AG09319 (cell line): ENCODE data around the gene TSHZ3.

Experiments
- DNase-seq: peaks from one replicate; pipeline ENCODE4 v3.0.0-alpha.2; 2010; ENCODE audit warnings: low read depth; ENCODE audit errors: extremely low read depth
- TF ChIP-seq, protein P1 (sequence below): IDR thresholded peaks from 2 replicates; pipeline ENCODE4 v1.5.1; 2011; ENCODE audit warnings: low read depth, mild to moderate bottlenecking, inconsistent platforms, low read length, moderate library complexity

TSHZ3 gene

DNA sequence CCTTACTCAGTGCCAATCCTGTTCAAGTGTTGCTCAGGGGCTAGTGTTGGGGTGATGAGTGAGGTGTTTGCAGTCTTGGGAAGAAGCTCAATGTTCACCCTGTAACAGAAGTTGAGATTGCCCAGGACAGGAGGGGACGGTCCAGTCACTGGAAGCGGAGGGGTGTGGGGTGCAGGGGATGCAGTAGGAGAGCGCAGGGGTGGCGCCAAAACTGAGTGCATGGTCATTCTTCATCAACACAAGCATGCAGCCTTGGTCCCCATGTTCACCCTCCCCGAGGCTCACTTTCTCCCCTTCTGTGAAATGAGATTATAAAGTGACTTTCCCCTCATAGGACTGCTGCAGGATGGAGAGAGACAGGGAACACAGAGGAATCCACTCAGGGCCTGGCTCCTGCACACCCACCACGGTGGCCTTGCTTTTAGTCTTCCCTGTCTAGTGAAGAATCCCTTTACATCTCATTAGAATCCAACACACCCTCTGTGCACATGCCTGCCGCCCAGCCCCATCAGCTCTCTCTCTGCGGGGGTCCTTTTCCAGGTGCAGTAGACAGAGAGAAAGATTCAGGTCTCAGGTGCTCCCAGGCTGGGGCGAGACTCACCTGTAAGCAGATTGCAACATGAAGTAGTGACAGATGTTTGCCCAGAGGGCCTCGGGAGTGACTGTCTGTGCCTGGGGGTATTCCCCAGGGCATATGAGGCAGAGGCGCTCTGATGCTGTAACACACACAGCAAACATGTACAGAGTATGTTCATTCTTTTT is 93.2 kb downstream of the TSHZ3 start:
- no peak for DNase-seq
- TF ChIP-seq, protein P1, sequence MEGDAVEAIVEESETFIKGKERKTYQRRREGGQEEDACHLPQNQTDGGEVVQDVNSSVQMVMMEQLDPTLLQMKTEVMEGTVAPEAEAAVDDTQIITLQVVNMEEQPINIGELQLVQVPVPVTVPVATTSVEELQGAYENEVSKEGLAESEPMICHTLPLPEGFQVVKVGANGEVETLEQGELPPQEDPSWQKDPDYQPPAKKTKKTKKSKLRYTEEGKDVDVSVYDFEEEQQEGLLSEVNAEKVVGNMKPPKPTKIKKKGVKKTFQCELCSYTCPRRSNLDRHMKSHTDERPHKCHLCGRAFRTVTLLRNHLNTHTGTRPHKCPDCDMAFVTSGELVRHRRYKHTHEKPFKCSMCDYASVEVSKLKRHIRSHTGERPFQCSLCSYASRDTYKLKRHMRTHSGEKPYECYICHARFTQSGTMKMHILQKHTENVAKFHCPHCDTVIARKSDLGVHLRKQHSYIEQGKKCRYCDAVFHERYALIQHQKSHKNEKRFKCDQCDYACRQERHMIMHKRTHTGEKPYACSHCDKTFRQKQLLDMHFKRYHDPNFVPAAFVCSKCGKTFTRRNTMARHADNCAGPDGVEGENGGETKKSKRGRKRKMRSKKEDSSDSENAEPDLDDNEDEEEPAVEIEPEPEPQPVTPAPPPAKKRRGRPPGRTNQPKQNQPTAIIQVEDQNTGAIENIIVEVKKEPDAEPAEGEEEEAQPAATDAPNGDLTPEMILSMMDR, result no peak

DNA sequence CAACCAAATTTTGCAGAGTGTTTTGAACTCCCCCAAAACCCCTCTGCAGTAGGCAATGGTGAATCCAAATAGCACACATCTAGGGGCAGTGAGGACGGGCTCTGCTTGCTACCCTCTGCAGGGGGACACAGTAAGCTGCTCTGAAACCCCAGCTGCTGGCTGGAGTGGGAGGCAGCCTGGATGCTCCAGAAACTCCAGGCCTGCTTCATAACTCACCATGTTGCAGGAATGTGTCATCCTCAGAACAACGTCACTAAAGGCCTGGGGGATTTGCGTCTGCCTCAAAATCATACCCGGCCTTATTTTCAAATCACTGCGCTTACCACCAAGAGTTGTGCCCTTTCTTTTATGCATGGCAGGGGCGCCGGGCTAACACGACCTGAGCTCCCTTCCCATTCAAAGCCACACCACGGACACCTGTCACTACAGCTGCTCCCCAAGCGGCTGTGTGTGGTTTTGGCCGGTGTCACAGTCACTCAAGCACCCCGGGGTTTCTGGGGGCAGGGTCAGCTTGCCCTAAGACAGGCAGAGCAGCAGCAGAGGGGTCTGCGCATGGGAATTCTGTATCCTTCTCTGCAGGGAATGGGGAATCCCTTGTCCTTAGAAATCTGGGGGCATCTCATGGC is 93.9 kb downstream of the TSHZ3 start:
- DNase-seq, result no peak
- TF ChIP-seq, protein P1, result no peak

DNA sequence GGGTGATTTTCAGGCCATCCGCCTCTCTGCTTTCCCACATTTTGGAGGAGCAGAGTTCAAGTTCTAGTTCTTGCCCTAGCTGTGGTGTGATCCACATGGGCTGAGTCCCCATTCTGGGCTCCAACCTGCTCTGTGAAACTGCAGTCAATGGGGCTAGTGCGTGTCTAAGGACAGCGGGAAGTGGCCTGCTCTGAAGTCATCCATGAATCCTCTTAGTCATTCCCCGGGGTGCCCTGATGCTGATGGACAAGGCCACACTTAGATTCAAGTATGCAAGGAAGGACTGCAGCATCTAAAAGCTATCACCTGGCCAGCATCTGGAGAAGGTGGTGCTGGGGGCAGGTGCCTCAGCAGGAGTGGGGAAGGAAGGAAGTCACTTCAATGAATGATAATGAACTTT is 94.6 kb downstream of the TSHZ3 start:
- no peak for DNase-seq
- TF ChIP-seq, protein P1, result no peak

DNA sequence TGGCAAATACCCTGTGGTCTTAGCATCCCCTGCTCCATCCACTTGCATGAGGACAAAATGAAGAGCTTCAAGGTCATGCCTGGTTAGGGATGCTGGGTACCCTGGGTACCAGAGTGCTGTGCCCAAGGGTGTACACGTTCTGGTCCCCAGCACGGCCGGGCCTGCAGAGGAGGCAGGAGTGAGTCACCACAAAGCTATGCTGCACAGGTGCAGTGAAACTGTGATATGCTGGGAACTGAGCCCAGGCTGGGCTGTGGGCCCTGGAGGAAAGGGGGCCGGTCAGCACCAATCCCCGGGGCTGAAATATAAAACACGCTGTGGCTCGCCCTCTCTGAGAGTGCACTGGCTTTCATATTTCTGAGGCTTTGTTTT is 95.1 kb downstream of the TSHZ3 start:
- no peak for DNase-seq
- TF ChIP-seq, protein P1, result no peak

DNA sequence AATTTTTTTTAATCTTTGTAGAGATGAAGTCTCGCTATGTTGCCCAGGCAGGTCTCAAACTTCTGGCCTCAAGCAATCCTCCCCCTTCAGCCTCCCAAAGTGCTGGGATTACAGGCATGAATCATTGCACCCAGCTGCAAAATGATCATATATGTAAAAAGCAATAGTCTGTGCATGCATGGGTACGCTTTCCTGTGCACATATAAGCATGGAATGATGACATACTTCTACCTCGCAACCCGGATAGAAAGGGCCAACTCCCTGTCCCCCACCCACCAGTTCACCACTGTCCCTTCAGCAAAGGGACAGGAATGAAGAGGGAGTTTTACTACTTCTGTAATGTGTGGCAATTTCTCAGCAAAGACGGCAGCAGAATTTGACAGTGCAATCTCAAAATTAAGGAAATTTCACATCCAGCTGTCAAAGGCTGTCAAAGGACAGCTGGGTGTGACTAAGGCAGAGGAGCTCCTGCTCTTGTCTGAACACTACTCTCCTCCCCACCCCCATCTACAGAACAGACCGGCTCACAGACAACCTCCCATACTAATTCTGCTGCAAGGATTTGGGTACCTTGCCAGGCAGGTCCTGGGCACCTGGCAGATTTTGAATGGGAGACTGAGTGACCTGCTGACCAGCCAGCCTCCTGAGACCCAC is 95.6 kb downstream of the TSHZ3 start:
- no peak for DNase-seq
- TF ChIP-seq, protein P1, result no peak

DNA sequence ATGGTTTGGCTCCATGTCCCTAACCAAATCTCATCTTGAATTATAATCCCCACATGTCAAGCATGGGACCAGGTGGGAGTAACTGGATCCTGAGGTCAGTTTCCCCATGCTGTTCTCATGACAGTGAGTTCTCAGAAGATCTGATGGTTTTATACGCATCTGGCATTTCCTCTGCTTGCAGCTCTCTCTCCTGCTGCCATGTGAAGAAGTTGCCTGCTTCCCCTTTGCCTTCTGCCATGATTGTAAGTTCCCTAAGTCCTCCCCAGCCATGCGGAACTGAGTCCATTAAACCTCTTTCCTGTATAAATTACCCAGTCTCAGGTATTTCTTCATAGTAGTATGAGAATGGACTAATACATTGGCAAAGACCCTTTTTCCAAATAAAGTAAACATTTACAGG is 96.8 kb downstream of the TSHZ3 start:
- TF ChIP-seq, protein P1, result no peak
- DNase-seq, result no peak

DNA sequence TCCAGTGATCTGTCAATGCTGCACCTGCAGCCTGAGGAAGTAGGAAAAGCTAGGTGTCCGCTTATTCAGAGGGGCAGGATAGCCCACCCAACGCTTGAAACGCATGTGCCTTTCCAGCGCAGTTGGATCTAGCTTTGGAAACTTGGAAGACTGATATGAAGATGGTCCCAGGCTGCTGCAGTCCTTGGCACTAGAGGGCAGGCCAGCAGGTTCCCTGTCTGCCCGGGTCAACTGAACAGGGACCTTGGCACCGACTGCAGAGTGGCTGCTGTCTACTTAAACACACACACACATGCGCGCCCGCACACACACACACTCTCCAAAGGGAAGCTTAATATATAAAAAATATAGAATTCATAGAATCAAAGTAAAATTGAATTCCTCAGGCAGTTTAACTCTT is 100.0 kb downstream of the TSHZ3 start:
- DNase-seq, result no peak
- TF ChIP-seq, protein P1, result peak; percentile 3; the same call in 1 of the 2 replicates
